OCI-LY7 (cell line): ENCODE results near the gene COA3.

Experiments used
- CTCF ChIP-seq: fragments of 200-600 bp; sonication (generic); conservative IDR thresholded peaks from 2 replicates; pipeline ENCODE4 v1.5.1; 2014; ENCODE audit warnings: mild to moderate bottlenecking, antibody characterized with exemption, low read length, moderate library complexity, mixed read lengths
- EZH2phosphoT487 ChIP-seq: fragments of 200-600 bp; sonication (generic); IDR thresholded peaks from 2 replicates; pipeline ENCODE4 v1.6.1; 2018; ENCODE audit warnings: low read depth, borderline replicate concordance, mild to moderate bottlenecking, mixed run types, antibody characterized with exemption, low read length, moderate library complexity, mixed read lengths

- TF ChIP-seq CTCF (no peak), EZH2phosphoT487 (no peak)
These were observed 34.6 kb upstream of the COA3 start, which contains the start of gene PSME3 for GRCh38 chr17:42832934-42833766.
